Memory B cell (primary cell): Measurements from ENCODE around the gene POU6F2.
A peak's percentile ranks its signal among the peaks of the same experiment; 100 is the strongest.
"Not testable (repeated sequence)": the region's sequence is repeated elsewhere in the genome, so short reads cannot be mapped to it uniquely, and the experiment has no call there.

Experiments
- ATAC-seq: fragments of 150-1000 bp; cut with Tn5 transposase; 2 replicates; pipeline ENCODE4 v1.10.0; 2021; ENCODE audit warnings: low read depth, mild to moderate bottlenecking, moderate library complexity
- DNase-seq, 2 donors: peaks; one replicate each; pipeline ENCODE4 v3.0.0; 2022; ENCODE audit warnings: low spot score in 2 of 2
- H3K27ac Mint-ChIP-seq: one replicate; pipeline ENCODE4 v1.8.0; 2022; ENCODE audit warnings: mild to moderate bottlenecking, moderate library complexity, mixed read lengths
- H3K27me3 Mint-ChIP-seq: one replicate; pipeline ENCODE4 v1.8.0; 2022; ENCODE audit warnings: mixed read lengths
- H3K36me3 Mint-ChIP-seq: one replicate; pipeline ENCODE4 v1.8.0; 2022; ENCODE audit warnings: mild to moderate bottlenecking, mixed read lengths
- H3K4me1 Mint-ChIP-seq: one replicate; pipeline ENCODE4 v1.8.0; 2022; ENCODE audit warnings: mixed read lengths
- H3K4me3 Mint-ChIP-seq: one replicate; pipeline ENCODE4 v1.8.0; 2022; ENCODE audit warnings: mild to moderate bottlenecking, moderate library complexity, mixed read lengths
- H3K9me3 Mint-ChIP-seq: one replicate; pipeline ENCODE4 v1.8.0; 2022; ENCODE audit warnings: mixed read lengths

POU6F2 gene

GRCh38 chr7:39324139-39324760 lies 346.5 kb downstream of the POU6F2 start:
- Mint-ChIP-seq H3K27ac (no peak overlapping the region), H3K27me3 (peaks cover 3% of the 10 kb centered on the region), H3K36me3 (no peaks in the 10 kb centered on the region), H3K4me3 (no peak overlapping the region), H3K4me1 (no peaks in the 10 kb centered on the region), H3K9me3 (peaks cover 1% of the 10 kb centered on the region)
- ATAC-seq, result no peak
- DNase-seq, result no peak

- H3K9me3 Mint-ChIP-seq, H3K36me3 Mint-ChIP-seq, H3K4me3 Mint-ChIP-seq, DNase-seq, ATAC-seq, H3K27me3 Mint-ChIP-seq, H3K27ac Mint-ChIP-seq, H3K4me1 Mint-ChIP-seq: not testable (repeated sequence)
Observed at GRCh38 chr7:39331607-39332006, 353.9 kb downstream of the POU6F2 start.

- no peak for ATAC-seq
- no peak overlapping the region for H3K27ac Mint-ChIP-seq
- no peak for DNase-seq
- H3K27me3 Mint-ChIP-seq, result peaks cover 9% of the 10 kb centered on the region
- no peaks in the 10 kb centered on the region for H3K4me1 Mint-ChIP-seq
- no peaks in the 10 kb centered on the region for H3K9me3 Mint-ChIP-seq
- H3K4me3 Mint-ChIP-seq, result no peak overlapping the region
- H3K36me3 Mint-ChIP-seq, result no peaks in the 10 kb centered on the region
Observed at GRCh38 chr7:39332142-39332541, 354.4 kb downstream of the POU6F2 start.

GRCh38 chr7:39333701-39334100 lies 356.0 kb downstream of the POU6F2 start:
- Mint-ChIP-seq H3K4me1 (no peaks in the 10 kb centered on the region), H3K4me3 (no peak overlapping the region), H3K27ac (no peak overlapping the region), H3K36me3 (no peaks in the 10 kb centered on the region), H3K27me3 (peaks cover 11% of the 10 kb centered on the region), H3K9me3 (no peaks in the 10 kb centered on the region)
- no peak for DNase-seq
- ATAC-seq, result no peak

GRCh38 chr7:39336442-39336841 lies 358.7 kb downstream of the POU6F2 start:
- Mint-ChIP-seq H3K27me3 (peaks cover 14% of the 10 kb centered on the region), H3K9me3 (no peaks in the 10 kb centered on the region), H3K4me1 (no peaks in the 10 kb centered on the region), H3K4me3 (no peak overlapping the region), H3K27ac (no peak overlapping the region), H3K36me3 (no peaks in the 10 kb centered on the region)
- ATAC-seq, result no peak
- no peak for DNase-seq

GRCh38 chr7:39338716-39339115 lies 361.0 kb downstream of the POU6F2 start:
- no peaks in the 10 kb centered on the region for H3K9me3 Mint-ChIP-seq
- no peaks in the 10 kb centered on the region for H3K4me1 Mint-ChIP-seq
- ATAC-seq (no peak), DNase-seq (no peak)
- H3K27me3 Mint-ChIP-seq, result peaks cover 11% of the 10 kb centered on the region
- no peaks in the 10 kb centered on the region for H3K36me3 Mint-ChIP-seq
- H3K27ac Mint-ChIP-seq, result no peak overlapping the region
- no peak overlapping the region for H3K4me3 Mint-ChIP-seq

GRCh38 chr7:39339591-39339990 lies 361.9 kb downstream of the POU6F2 start:
- no peaks in the 10 kb centered on the region for H3K36me3 Mint-ChIP-seq
- no peak overlapping the region for H3K4me3 Mint-ChIP-seq
- DNase-seq (no peak), ATAC-seq (no peak)
- H3K9me3 Mint-ChIP-seq, result no peaks in the 10 kb centered on the region
- H3K27ac Mint-ChIP-seq, result no peak overlapping the region
- H3K4me1 Mint-ChIP-seq, result no peaks in the 10 kb centered on the region
- H3K27me3 Mint-ChIP-seq, result peaks cover 11% of the 10 kb centered on the region

- no peak overlapping the region for H3K27ac Mint-ChIP-seq
- H3K27me3 Mint-ChIP-seq, result peaks cover 6% of the 10 kb centered on the region
- no peaks in the 10 kb centered on the region for H3K9me3 Mint-ChIP-seq
Observed at GRCh38 chr7:39341083-39341482, 363.4 kb downstream of the POU6F2 start.

GRCh38 chr7:39342763-39343162 lies 365.1 kb downstream of the POU6F2 start:
- Mint-ChIP-seq H3K27me3 (peaks cover 6% of the 10 kb centered on the region), H3K36me3 (no peaks in the 10 kb centered on the region), H3K27ac (no peak overlapping the region), H3K4me3 (no peak overlapping the region), H3K4me1 (no peaks in the 10 kb centered on the region), H3K9me3 (no peaks in the 10 kb centered on the region)
- no peak for DNase-seq
- ATAC-seq, result no peak

More at GRCh38 chr7:39341083-39341482, 363.4 kb downstream of the POU6F2 start:
- H3K4me1 Mint-ChIP-seq, result no peaks in the 10 kb centered on the region
- DNase-seq (no peak), ATAC-seq (no peak)
- no peaks in the 10 kb centered on the region for H3K36me3 Mint-ChIP-seq
- H3K4me3 Mint-ChIP-seq, result no peak overlapping the region

- no peak for ATAC-seq
- H3K27ac Mint-ChIP-seq, result no peak overlapping the region
- H3K4me3 Mint-ChIP-seq, result no peak overlapping the region
- H3K9me3 Mint-ChIP-seq, result no peaks in the 10 kb centered on the region
- no peak for DNase-seq
- H3K27me3 Mint-ChIP-seq, result peaks cover 1% of the 10 kb centered on the region
- H3K4me1 Mint-ChIP-seq, result no peaks in the 10 kb centered on the region
- no peaks in the 10 kb centered on the region for H3K36me3 Mint-ChIP-seq
Observed at GRCh38 chr7:39349452-39350123, 371.9 kb downstream of the POU6F2 start.

- no peak for ATAC-seq
Observed at GRCh38 chr7:39353615-39354376, 376.1 kb downstream of the POU6F2 start.

GRCh38 chr7:39355664-39356063 lies 378.0 kb downstream of the POU6F2 start:
- no peaks in the 10 kb centered on the region for H3K9me3 Mint-ChIP-seq
- peaks cover 8% of the 10 kb centered on the region for H3K4me1 Mint-ChIP-seq
- H3K27me3 Mint-ChIP-seq, result no peaks in the 10 kb centered on the region
- H3K36me3 Mint-ChIP-seq, result no peaks in the 10 kb centered on the region
- ATAC-seq (no peak), DNase-seq (no peak)
- peak overlapping the region; percentile 47 for H3K4me3 Mint-ChIP-seq
- H3K27ac Mint-ChIP-seq, result no peak overlapping the region

More at GRCh38 chr7:39353615-39354376, 376.1 kb downstream of the POU6F2 start:
- Mint-ChIP-seq H3K4me1 (peaks cover 8% of the 10 kb centered on the region), H3K4me3 (no peak overlapping the region), H3K27ac (no peak overlapping the region), H3K27me3 (no peaks in the 10 kb centered on the region), H3K36me3 (no peaks in the 10 kb centered on the region), H3K9me3 (no peaks in the 10 kb centered on the region)
- DNase-seq, result no peak

GRCh38 chr7:39356172-39356925 lies 378.6 kb downstream of the POU6F2 start:
- H3K27ac Mint-ChIP-seq, result peak overlapping the region; percentile 18
- no peaks in the 10 kb centered on the region for H3K9me3 Mint-ChIP-seq
- ATAC-seq, result no peak
- no peaks in the 10 kb centered on the region for H3K27me3 Mint-ChIP-seq
- no peak for DNase-seq
- no peaks in the 10 kb centered on the region for H3K36me3 Mint-ChIP-seq
- peaks cover 8% of the 10 kb centered on the region for H3K4me1 Mint-ChIP-seq
- peak overlapping the region; percentile 47 for H3K4me3 Mint-ChIP-seq

GRCh38 chr7:39357648-39358047 lies 379.9 kb downstream of the POU6F2 start:
- H3K27me3 Mint-ChIP-seq, result peaks cover under 1% of the 10 kb centered on the region
- H3K36me3 Mint-ChIP-seq, result no peaks in the 10 kb centered on the region
- peaks cover 8% of the 10 kb centered on the region for H3K4me1 Mint-ChIP-seq
- H3K4me3 Mint-ChIP-seq, result no peak overlapping the region
- no peaks in the 10 kb centered on the region for H3K9me3 Mint-ChIP-seq
- no peak for DNase-seq
- no peak overlapping the region for H3K27ac Mint-ChIP-seq
- no peak for ATAC-seq
